Body of pancreas (tissue), 4 donors: ENCODE results near the gene HOXA3.

ENCODE experiments used
- POLR2A ChIP-seq, 3 donors: fragments of 450-650 bp; IDR thresholded peaks; one replicate each; pipeline ENCODE4 v1.6.1; 2016; ENCODE audit warnings: antibody characterized with exemption in 3 of 3, mild to moderate bottlenecking in 2 of 3
- TF ChIP-seq, protein P1 (sequence below), 7 experiments: fragments of 450-650 bp in 4 of 7; fragments of 200-600 bp in 3 of 7; sonication (generic) in 3 of 7; IDR thresholded peaks; one replicate each; pipeline ENCODE4 v1.5.1; 2016 to 2019; ENCODE audit warnings: antibody characterized with exemption in 7 of 7

DNA sequence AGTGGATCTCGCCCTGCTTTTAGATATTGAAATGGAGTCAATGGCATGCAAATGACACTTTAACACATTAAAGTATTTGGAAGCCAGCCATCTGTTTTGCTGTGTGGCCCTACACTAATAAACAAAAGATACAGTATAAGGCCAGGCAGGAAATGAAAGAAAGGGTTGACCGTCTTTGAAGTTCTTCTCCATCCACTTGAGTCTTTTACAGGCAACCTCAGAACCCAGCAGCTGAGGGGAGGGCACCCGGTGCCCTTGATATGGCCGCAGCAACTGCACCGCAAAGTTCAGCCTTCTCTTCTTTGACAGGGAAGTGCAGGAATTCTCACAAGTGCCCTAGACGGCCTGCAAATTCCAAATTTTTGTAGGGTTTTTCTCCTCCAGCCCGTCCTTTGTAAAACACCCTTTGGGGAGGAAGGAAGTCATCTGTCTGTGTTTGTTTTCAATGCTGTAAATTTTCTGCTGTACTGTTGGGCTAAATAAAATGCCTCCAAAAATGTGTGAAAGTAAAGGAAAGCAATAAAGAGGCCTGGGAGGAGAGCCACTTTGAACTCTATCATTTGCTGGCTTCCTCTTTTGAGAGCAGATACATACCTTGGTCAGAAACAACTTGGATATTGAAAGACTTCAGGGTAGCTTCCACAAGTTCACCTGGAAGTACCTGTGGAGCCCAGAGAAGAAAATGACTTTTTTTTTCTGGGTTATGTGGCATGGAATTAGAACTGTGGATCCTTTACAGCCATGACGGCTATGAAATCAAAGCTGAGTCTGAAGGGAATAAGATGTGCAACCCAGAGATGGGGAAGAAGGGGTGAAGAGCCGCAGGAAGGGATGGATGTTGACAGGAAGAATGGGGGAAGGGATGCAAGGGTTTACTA lies 60.2 kb downstream of the HOXA3 start:
- TF ChIP-seq, protein P1, sequence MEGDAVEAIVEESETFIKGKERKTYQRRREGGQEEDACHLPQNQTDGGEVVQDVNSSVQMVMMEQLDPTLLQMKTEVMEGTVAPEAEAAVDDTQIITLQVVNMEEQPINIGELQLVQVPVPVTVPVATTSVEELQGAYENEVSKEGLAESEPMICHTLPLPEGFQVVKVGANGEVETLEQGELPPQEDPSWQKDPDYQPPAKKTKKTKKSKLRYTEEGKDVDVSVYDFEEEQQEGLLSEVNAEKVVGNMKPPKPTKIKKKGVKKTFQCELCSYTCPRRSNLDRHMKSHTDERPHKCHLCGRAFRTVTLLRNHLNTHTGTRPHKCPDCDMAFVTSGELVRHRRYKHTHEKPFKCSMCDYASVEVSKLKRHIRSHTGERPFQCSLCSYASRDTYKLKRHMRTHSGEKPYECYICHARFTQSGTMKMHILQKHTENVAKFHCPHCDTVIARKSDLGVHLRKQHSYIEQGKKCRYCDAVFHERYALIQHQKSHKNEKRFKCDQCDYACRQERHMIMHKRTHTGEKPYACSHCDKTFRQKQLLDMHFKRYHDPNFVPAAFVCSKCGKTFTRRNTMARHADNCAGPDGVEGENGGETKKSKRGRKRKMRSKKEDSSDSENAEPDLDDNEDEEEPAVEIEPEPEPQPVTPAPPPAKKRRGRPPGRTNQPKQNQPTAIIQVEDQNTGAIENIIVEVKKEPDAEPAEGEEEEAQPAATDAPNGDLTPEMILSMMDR (IDR thresholded peaks at IDR 0.05): no peak
- TF ChIP-seq POLR2A (IDR thresholded peaks at IDR 0.05): no peak
